GM18505 (cell line): ENCODE measurements around the gene PRPF19.

Source experiments
- ATAC-seq: cut with Tn5 transposase; IDR thresholded peaks from one replicate; pipeline ENCODE4 v1.9.1; 2021; ENCODE audit not compliant: unreplicated experiment
- POLR2A ChIP-seq: IDR thresholded peaks from 4 replicates; pipeline ENCODE4 v1.6.1; 2011; ENCODE audit warnings: borderline replicate concordance; ENCODE audit not compliant: insufficient read depth, insufficient read length; ENCODE audit errors: extremely low read depth

PRPF19 gene

GRCh38 chr11:60906132-60906972 lies at the start of gene PRPF19:
PRPF19 (minus strand) TSS chr11:60906585; CDS start chr11:60906382, 203 bp downstream.
- peak; percentile 94 for TF ChIP-seq POLR2A
- ATAC-seq = peak; percentile 76

- no peak for TF ChIP-seq POLR2A
- no peak for ATAC-seq
Measured at GRCh38 chr11:60955571-60955970, 49.2 kb upstream of the PRPF19 start.

DNA sequence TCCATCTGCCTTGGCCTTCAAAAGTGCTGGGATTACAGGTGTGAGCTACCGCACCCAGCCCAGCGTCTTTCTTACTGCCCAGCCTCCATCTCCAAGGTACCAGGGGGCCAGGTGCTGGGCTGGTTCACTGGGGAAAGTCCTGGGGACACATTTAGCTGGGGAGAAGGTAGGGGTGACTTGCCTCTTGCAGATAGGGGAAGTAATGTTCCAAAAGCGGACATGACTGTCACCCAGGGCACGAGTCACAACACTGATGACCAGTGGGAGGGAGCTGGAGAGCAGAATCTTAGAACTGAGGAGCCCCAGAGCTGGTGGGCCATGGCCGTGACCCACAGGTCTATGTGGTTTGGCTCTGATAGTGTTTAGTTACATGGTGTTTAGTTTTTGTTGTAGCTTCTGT lies 48.0 kb upstream of the PRPF19 start:
- no peak for ATAC-seq
- no peak for TF ChIP-seq POLR2A

DNA sequence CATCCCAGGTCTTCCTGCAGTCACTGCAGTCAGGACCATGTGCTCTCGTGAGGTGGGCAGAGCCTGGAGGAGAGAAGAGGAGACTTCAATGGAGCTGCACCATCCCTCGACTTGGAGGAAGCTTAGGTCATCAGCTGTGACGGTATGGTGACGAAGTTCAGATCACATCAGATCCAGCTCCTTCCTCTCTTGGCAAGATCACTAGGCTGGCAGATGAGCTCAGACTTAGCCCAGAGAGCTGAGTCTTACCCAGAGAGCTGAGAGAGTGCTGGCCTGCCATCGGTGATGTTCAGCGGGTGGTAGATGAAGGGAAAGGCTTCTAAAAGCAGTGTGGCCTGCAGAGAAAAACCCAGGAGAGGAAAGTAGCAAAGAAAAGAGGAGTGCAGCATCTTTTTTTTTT lies 47.4 kb upstream of the PRPF19 start:
- ATAC-seq = no peak
- TF ChIP-seq POLR2A = no peak

DNA sequence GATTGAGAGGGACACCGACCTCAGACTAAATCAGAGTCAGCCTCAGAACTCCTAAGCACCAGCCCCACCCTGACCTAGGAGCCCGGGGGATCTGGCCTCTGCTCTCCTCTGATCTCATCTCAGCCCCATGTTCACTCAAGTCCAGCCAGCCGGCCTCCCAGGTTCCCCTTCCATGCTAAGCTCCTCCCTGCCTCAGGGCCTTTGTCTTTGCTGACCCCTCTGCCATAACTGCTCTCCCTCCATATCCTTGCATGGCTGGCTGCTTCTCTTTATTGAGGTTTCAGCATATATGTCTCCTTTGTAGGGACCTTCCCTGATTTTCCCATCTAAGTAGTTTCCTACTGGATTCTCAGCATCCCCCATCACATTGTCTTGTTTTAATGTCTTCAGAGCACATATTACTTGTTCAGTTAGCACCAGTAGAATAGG lies 46.4 kb upstream of the PRPF19 start:
- peak; percentile 60 for TF ChIP-seq POLR2A
- peak; percentile 7 for ATAC-seq

DNA sequence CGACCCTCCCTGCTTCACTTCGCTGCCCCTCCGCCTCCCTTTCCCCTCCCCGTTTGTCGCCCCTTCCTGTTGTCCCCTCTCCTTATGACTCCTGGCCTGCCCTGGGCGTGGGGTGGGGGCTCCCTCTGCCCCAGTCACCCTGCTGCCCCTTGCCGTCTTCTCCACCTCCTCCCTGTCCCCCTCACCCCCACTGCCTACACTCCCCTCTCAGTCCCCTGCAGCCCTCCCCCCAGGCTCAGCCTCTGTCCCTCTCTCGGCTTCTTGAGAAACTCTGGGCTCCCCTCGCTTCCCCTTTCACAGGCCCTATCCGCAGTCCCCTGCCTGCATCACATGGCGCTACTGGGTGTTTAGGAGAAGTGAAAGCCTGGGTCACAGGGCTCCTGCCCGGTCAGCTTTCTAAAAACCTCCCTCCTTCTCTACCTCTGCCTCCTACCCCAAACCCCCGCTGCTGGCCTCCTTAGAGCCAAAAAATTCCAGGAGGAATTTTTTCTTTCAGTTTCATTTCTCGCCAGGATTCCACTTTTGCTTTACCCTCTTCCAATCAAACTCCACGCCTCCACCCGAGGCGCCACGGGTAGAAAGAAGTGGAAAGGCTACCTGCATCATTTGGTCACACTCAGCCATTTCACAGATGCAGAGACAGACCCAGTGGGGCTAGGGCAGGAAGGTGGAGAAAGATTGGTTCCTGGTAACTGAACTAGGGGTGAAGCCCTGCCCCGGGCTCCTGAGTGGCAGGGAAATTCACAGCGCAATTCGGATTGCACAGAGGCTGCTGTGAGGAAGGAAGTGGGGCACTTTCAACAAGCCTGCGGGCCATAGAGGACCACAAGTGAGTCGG lies 45.7 kb upstream of the PRPF19 start, which contains the start of gene SLC15A3:
Gene SLC15A3, minus strand, starts transcription at position 273 of the 838 bp plus-strand sequence. CDS start 625 bp downstream, outside the sequence.
- peak; percentile 66 for ATAC-seq
- peak; percentile 55 for TF ChIP-seq POLR2A

- no peak for TF ChIP-seq POLR2A
- peak; percentile 12 for ATAC-seq
Measured at GRCh38 chr11:60951606-60951903, 45.2 kb upstream of the PRPF19 start.

DNA sequence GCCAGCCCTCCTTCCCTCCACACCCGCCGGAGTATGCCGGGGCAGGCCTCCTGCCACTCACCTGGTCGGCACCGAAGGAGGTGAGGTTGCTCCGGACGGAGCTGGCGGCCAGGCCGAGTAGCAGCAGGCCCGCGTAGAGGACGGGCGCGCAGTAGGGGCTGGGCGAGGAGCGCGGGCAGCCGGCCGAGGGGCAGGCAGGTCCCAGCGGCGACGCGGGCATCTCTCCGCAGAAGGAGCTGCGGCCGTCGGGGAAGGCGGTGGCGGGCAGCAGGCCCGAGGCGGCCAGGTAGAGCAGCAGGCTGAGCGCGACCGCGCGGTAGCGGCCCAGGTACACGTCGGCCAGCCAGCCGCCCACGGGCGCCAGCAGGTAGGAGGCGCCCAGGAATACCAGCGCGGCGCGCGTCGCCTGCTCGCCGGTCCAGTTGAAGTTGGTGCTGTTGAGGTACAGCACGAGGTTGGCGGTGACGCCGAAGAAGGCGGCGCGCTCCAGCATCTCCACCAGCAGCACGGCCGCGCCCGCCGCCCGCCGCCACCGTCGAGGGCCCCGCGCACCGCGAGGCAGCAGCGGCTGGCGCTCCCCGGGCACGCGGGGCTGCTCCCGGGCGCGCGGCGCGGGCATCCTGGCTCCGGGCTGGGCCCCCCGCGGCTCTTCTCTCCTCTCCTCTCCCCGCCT lies 44.7 kb upstream of the PRPF19 start:
- peak; percentile 60 for TF ChIP-seq POLR2A

DNA sequence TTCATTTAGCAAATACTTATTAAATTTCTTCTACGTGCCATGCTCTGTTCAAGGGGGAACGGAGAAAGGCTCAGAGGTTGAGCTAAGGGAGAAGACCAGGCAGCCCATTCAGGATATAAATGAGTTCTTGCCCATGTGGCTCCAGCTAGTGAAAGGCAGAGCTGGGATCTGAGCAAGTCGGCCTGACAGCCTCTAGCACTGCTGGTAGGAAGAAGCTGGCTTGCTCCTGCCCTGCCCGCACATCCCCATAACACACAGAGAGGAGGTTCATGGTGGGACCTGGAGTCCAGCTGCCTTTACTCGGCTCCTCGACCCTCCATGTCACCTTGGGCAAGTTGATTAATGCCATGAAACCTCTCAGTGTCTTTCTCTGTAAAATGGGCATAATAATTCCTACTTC lies 43.6 kb upstream of the PRPF19 start:
- no peak for ATAC-seq

More for the DNA sequence above, 44.7 kb upstream of the PRPF19 start:
- peak; percentile 21 for ATAC-seq

GRCh38 chr11:60948250-60948649 lies 41.9 kb upstream of the PRPF19 start:
- no peak for TF ChIP-seq POLR2A

More for the DNA sequence above, 43.6 kb upstream of the PRPF19 start:
- TF ChIP-seq POLR2A = no peak

DNA sequence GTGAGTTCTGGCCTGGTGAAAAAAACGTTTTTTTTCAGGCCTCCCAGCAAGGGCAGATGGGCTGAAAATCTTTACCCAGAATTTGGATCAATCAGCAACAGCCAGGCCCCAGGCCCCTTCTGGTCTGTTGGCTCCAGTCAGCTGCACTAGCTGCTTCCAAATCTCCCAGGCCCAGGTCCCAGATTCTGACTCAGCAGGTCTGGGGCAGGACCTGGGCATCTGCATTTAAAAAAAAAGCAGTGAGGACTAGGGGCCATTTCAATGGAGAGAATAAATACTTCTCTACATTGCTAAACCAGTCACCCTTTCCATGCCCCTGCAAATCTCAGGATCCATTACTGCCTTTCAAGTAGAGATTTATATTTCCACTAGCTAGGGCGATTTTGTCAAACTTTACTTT lies 41.3 kb upstream of the PRPF19 start:
- TF ChIP-seq POLR2A = no peak
- no peak for ATAC-seq

More at GRCh38 chr11:60948250-60948649, 41.9 kb upstream of the PRPF19 start:
- no peak for ATAC-seq

DNA sequence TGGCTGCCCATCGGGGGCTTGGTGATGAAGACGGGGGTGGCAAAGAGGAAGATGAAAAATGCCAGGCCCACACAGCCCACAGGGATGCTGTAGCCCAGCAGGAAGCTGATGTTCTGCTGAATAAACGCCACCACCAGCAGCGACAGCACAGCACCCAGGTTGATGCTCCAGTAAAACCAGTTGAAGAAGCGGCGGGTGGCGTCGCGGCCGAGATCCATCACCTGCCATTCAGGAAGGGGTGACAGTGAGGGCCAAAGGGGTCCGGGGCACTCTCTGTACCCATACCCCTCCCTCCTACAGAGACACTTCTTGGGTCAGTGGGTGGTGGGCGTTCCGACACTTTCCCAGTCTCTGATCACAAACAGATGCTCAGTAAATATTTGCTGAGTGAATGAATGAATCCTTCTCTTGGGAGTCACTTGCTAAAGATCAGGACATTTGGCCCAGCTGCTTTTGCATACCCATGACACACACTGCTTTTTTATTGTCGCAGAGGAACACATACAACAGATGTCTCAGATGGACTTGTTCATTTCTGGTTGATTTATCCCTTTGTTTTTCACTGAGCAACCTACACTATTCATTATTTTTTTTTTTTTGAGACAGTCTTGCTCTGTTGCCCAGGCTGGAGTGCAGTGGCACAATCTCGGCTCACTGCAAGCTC lies 40.3 kb upstream of the PRPF19 start:
- TF ChIP-seq POLR2A = no peak
- no peak for ATAC-seq

- no peak for TF ChIP-seq POLR2A
- ATAC-seq = no peak
Measured at GRCh38 chr11:60945295-60945667, 38.9 kb upstream of the PRPF19 start.
